ENCODE measurements around the gene TBX18. TPM values are rescaled to one million over a fixed set of nuclear protein-coding genes. Genes with fewer than 3 reads are reported as not detected.

TBX18 gene
- total RNA-seq, 4 donors from 2014 or later, result under 0.01 to 19.9 (median 4.3) TPM

GRCh38 chr6:84763886-84764331 is 489 bp downstream of the TBX18 start:
- intact Hi-C loops (cut with DNase I; ENCODE audit: low total_unique reads), result no loop called here
- no peaks in the 10 kb centered on the region for H3K36me3 ChIP-seq
- H3K4me1 ChIP-seq, result no peaks in the 10 kb centered on the region
- no peaks in the 10 kb centered on the region for H3K9me3 ChIP-seq
- H3K4me3 ChIP-seq, result peak overlapping the region; percentile 11 to 52
- no peak for TF ChIP-seq CTCF (IDR thresholded peaks at IDR 0.05)
- peak overlapping the region; percentile 33 to 64 for H3K27ac ChIP-seq
- peaks cover 16 to 90% of the 10 kb centered on the region in 2 donors for H3K27me3 ChIP-seq
- no peak for DNase-seq

- no peaks in the 10 kb centered on the region for H3K36me3 ChIP-seq
- H3K27ac ChIP-seq, result peak overlapping the region; percentile 33 to 64
- no peak for TF ChIP-seq POLR2A (IDR thresholded peaks at IDR 0.05)
- no peak for TF ChIP-seq CTCF (IDR thresholded peaks at IDR 0.05)
- DNase-seq, result peak in 1 of 2 donors; percentile 39
- H3K9me3 ChIP-seq, result no peaks in the 10 kb centered on the region
- H3K27me3 ChIP-seq, result peaks cover 14 to 90% of the 10 kb centered on the region in 2 donors
- intact Hi-C loops (cut with DNase I; ENCODE audit: low total_unique reads), result no loop called here
- H3K4me1 ChIP-seq, result no peaks in the 10 kb centered on the region
- peak overlapping the region; percentile 11 to 52 for H3K4me3 ChIP-seq
Observed at GRCh38 chr6:84763003-84763885, 1.2 kb downstream of the TBX18 start.

- no peaks in the 10 kb centered on the region for H3K4me1 ChIP-seq
- peaks cover 12 to 83% of the 10 kb centered on the region in 2 donors for H3K27me3 ChIP-seq
- DNase-seq, result no peak
- no peaks in the 10 kb centered on the region for H3K36me3 ChIP-seq
- intact Hi-C loops (cut with DNase I; ENCODE audit: low total_unique reads), result no loop called here
- TF ChIP-seq POLR2A (IDR thresholded peaks at IDR 0.05) (no peak), CTCF (IDR thresholded peaks at IDR 0.05) (no peak)
- H3K4me3 ChIP-seq, result peak overlapping the region; percentile 11 to 52
- H3K27ac ChIP-seq, result peak overlapping the region in 1 of 2 donors; percentile 64
- no peaks in the 10 kb centered on the region for H3K9me3 ChIP-seq
Observed at GRCh38 chr6:84762220-84763002, 2.0 kb downstream of the TBX18 start.

GRCh38 chr6:84758486-84758885 is 5.9 kb downstream of the TBX18 start:
- intact Hi-C loops (cut with DNase I; ENCODE audit: low total_unique reads), result no loop called here
- Histone ChIP-seq H3K4me1 (no peaks in the 10 kb centered on the region), H3K27ac (no peak overlapping the region), H3K36me3 (no peaks in the 10 kb centered on the region), H3K4me3 (no peak overlapping the region), H3K27me3 (peaks cover 4 to 72% of the 10 kb centered on the region in 2 donors), H3K9me3 (no peaks in the 10 kb centered on the region)
- DNase-seq, result no peak
- TF ChIP-seq CTCF (IDR thresholded peaks at IDR 0.05), result no peak
- TF ChIP-seq POLR2A (IDR thresholded peaks at IDR 0.05), result no peak

GRCh38 chr6:84756877-84757276 is 7.5 kb downstream of the TBX18 start:
- no peak for DNase-seq
- H3K36me3 ChIP-seq, result no peaks in the 10 kb centered on the region
- peaks cover 0 to 56% of the 10 kb centered on the region in 2 donors for H3K27me3 ChIP-seq
- TF ChIP-seq POLR2A (IDR thresholded peaks at IDR 0.05) (no peak), CTCF (IDR thresholded peaks at IDR 0.05) (no peak)
- no peaks in the 10 kb centered on the region for H3K9me3 ChIP-seq
- intact Hi-C loops (cut with DNase I; ENCODE audit: low total_unique reads), result no loop called here
- H3K27ac ChIP-seq, result no peak overlapping the region
- no peaks in the 10 kb centered on the region for H3K4me1 ChIP-seq
- H3K4me3 ChIP-seq, result no peak overlapping the region

Measured in uterus (tissue), 4 donors.